Activated CD4-positive, alpha-beta T cell treated with anti-CD3 and anti-CD28 coated beads, Interleukin-2, amount 50 U/mL, for 16 hours (primary cell): ENCODE data around the gene TADA1.
A peak's percentile ranks its signal among the peaks of the same experiment; 100 is the strongest.

ENCODE experiments used
- DNase-seq: peaks from one replicate; pipeline ENCODE4 v3.0.0-alpha.2; 2020

The TADA1 gene

GRCh38 chr1:166875734-166876539, at the start of gene TADA1:
TADA1 (minus strand) TSS chr1:166876264; CDS start chr1:166876233, 31 bp downstream.
- peak; percentile 99 for DNase-seq

- no peak for DNase-seq
These were observed 48.9 kb upstream of the TADA1 start for GRCh38 chr1:166924823-166925541.

- DNase-seq = no peak
These were observed 44.8 kb upstream of the TADA1 start for GRCh38 chr1:166920561-166921475.

- DNase-seq = no peak
These were observed 42.9 kb upstream of the TADA1 start for GRCh38 chr1:166918956-166919316.

GRCh38 chr1:166918088-166918955, 42.3 kb upstream of the TADA1 start:
- no peak for DNase-seq

- DNase-seq = no peak
These were observed 39.9 kb upstream of the TADA1 start for GRCh38 chr1:166915941-166916340.

- no peak for DNase-seq
These were observed 39.0 kb upstream of the TADA1 start for GRCh38 chr1:166915042-166915441.

GRCh38 chr1:166914111-166914510, 38.0 kb upstream of the TADA1 start:
- DNase-seq = no peak

GRCh38 chr1:166911624-166912023, 35.6 kb upstream of the TADA1 start:
- no peak for DNase-seq

- peak; percentile 89 for DNase-seq
These were observed 34.4 kb upstream of the TADA1 start for GRCh38 chr1:166910396-166910994.

- no peak for DNase-seq
These were observed 32.9 kb upstream of the TADA1 start for GRCh38 chr1:166908942-166909341.

GRCh38 chr1:166907763-166908162, 31.7 kb upstream of the TADA1 start:
- DNase-seq = no peak

- DNase-seq = no peak
These were observed 31.0 kb upstream of the TADA1 start for GRCh38 chr1:166907051-166907450.

GRCh38 chr1:166906647-166907046, 30.6 kb upstream of the TADA1 start:
- no peak for DNase-seq

GRCh38 chr1:166905900-166906299, 29.8 kb upstream of the TADA1 start:
- peak; percentile 59 for DNase-seq

- no peak for DNase-seq
These were observed 29.1 kb upstream of the TADA1 start for GRCh38 chr1:166905136-166905535.

- no peak for DNase-seq
These were observed 27.2 kb upstream of the TADA1 start for GRCh38 chr1:166903232-166903631.

- DNase-seq = no peak
These were observed 26.2 kb upstream of the TADA1 start for GRCh38 chr1:166902279-166902678.

GRCh38 chr1:166900987-166901386, 24.9 kb upstream of the TADA1 start:
- DNase-seq = no peak

GRCh38 chr1:166899769-166900168, 23.7 kb upstream of the TADA1 start:
- no peak for DNase-seq

GRCh38 chr1:166895766-166896165, 19.7 kb upstream of the TADA1 start:
- DNase-seq = no peak

- no peak for DNase-seq
These were observed 13.7 kb upstream of the TADA1 start for GRCh38 chr1:166889776-166890175.
